ENCODE data around the gene RASGRP1.

GRCh38 chr15:38577424-38577987 lies 12.9 kb upstream of the RASGRP1 start:
- TF ChIP-seq, protein P1, sequence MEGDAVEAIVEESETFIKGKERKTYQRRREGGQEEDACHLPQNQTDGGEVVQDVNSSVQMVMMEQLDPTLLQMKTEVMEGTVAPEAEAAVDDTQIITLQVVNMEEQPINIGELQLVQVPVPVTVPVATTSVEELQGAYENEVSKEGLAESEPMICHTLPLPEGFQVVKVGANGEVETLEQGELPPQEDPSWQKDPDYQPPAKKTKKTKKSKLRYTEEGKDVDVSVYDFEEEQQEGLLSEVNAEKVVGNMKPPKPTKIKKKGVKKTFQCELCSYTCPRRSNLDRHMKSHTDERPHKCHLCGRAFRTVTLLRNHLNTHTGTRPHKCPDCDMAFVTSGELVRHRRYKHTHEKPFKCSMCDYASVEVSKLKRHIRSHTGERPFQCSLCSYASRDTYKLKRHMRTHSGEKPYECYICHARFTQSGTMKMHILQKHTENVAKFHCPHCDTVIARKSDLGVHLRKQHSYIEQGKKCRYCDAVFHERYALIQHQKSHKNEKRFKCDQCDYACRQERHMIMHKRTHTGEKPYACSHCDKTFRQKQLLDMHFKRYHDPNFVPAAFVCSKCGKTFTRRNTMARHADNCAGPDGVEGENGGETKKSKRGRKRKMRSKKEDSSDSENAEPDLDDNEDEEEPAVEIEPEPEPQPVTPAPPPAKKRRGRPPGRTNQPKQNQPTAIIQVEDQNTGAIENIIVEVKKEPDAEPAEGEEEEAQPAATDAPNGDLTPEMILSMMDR (IDR thresholded peaks at IDR 0.05) = no peak
- TF ChIP-seq, protein P2, sequence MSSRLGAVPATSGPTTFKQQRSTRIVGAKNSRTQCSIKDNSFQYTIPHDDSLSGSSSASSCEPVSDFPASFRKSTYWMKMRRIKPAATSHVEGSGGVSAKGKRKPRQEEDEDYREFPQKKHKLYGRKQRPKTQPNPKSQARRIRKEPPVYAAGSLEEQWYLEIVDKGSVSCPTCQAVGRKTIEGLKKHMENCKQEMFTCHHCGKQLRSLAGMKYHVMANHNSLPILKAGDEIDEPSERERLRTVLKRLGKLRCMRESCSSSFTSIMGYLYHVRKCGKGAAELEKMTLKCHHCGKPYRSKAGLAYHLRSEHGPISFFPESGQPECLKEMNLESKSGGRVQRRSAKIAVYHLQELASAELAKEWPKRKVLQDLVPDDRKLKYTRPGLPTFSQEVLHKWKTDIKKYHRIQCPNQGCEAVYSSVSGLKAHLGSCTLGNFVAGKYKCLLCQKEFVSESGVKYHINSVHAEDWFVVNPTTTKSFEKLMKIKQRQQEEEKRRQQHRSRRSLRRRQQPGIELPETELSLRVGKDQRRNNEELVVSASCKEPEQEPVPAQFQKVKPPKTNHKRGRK (CRISPR knock-in tag; IDR thresholded peaks at IDR 0.05; ENCODE audit: borderline replicate concordance) = no peak
- TF ChIP-seq SP1 (CRISPR knock-in tag; conservative IDR thresholded peaks at IDR 0.05) = no peak
- TF ChIP-seq ATF2 (CRISPR knock-in tag; IDR thresholded peaks at IDR 0.05; ENCODE audit: borderline replicate concordance, low read depth) = no peak
- TF ChIP-seq CREB1 (CRISPR knock-in tag; IDR thresholded peaks at IDR 0.05) = no peak
- TF ChIP-seq ZNF396 (CRISPR knock-in tag; IDR thresholded peaks at IDR 0.05; ENCODE audit: borderline replicate concordance) = no peak
- no peak for TF ChIP-seq MAX (CRISPR knock-in tag; IDR thresholded peaks at IDR 0.05)
- no peak for TF ChIP-seq E2F5 (CRISPR knock-in tag; IDR thresholded peaks at IDR 0.05)
- no peak for TF ChIP-seq ATF1 (CRISPR knock-in tag; IDR thresholded peaks at IDR 0.05)
- TF ChIP-seq EMX1 (CRISPR knock-in tag; IDR thresholded peaks at IDR 0.05) = no peak
- no peak for TF ChIP-seq MYBL2 (CRISPR knock-in tag; IDR thresholded peaks at IDR 0.05)
- no peak for TF ChIP-seq FOXP1 (CRISPR knock-in tag; IDR thresholded peaks at IDR 0.05; ENCODE audit: borderline replicate concordance)
- TF ChIP-seq, protein P3, sequence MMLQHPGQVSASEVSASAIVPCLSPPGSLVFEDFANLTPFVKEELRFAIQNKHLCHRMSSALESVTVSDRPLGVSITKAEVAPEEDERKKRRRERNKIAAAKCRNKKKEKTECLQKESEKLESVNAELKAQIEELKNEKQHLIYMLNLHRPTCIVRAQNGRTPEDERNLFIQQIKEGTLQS (CRISPR knock-in tag; conservative IDR thresholded peaks at IDR 0.05) = no peak
